Neural cell (in vitro differentiated cells): Measurements from ENCODE around the gene NLRP3. TPM values are rescaled to one million over a fixed set of nuclear protein-coding genes. Genes with fewer than 3 reads are reported as not detected.

Experiments used
- H2AFZ ChIP-seq: fragments of 200-600, 300-800 bp; sonication (generic), shearing (Covaris generic); 2 replicates; pipeline ENCODE4 v1.6.0; 2014; ENCODE audit warnings: low read depth, mild to moderate bottlenecking, antibody characterized with exemption, low read length, moderate library complexity
- H3F3A ChIP-seq: fragments of 200-600 bp; shearing (Covaris generic); 2 replicates; pipeline ENCODE4 v1.6.1; 2016; ENCODE audit warnings: mild to moderate bottlenecking, moderate library complexity, mixed read lengths, antibody characterized with exemption, low read length; ENCODE audit not compliant: insufficient read depth, poor library complexity, severe bottlenecking
- H3K27ac ChIP-seq: fragments of 200-600, 300-800 bp; sonication (generic), shearing (Covaris generic); 2 replicates; pipeline ENCODE4 v1.5.1; 2014; ENCODE audit warnings: mild to moderate bottlenecking, low read length, moderate library complexity
- H3K27me3 ChIP-seq: fragments of 300-800, 200-600 bp; sonication (generic), shearing (Covaris generic); 2 replicates; pipeline ENCODE4 v1.6.0; 2014; ENCODE audit warnings: mild to moderate bottlenecking, low read depth, low read length, moderate library complexity; ENCODE audit not compliant: insufficient read depth
- H3K36me3 ChIP-seq: fragments of 300-800, 200-600 bp; sonication (generic), shearing (Covaris generic); 2 replicates; pipeline ENCODE4 v1.5.1; 2014; ENCODE audit warnings: mild to moderate bottlenecking, antibody characterized with exemption, low read length, moderate library complexity; ENCODE audit not compliant: insufficient read depth
- H3K4me2 ChIP-seq: fragments of 300-800, 200-600 bp; sonication (generic), shearing (Covaris generic); 2 replicates; pipeline ENCODE4 v1.6.0; 2014; ENCODE audit warnings: mild to moderate bottlenecking, low read length
- H3K4me3 ChIP-seq: fragments of 300-800, 200-600 bp; sonication (generic), shearing (Covaris generic); 2 replicates; pipeline ENCODE4 v1.5.1; 2014; ENCODE audit warnings: mild to moderate bottlenecking, low read length, moderate library complexity
- H3K79me2 ChIP-seq: fragments of 200-600 bp; shearing (Covaris generic); replicated peaks from 2 replicates; pipeline ENCODE4 v1.6.0; 2014; ENCODE audit warnings: mild to moderate bottlenecking, low read length, moderate library complexity; ENCODE audit not compliant: insufficient read depth
- H3K9ac ChIP-seq: fragments of 300-800, 200-600 bp; sonication (generic), shearing (Covaris generic); 2 replicates; pipeline ENCODE4 v1.6.1; 2016; ENCODE audit warnings: mild to moderate bottlenecking, low read length, mixed read lengths
- H3K9me2 ChIP-seq: fragments of 200-600 bp; shearing (Covaris generic); 2 replicates; pipeline ENCODE4 v1.6.1; 2016; ENCODE audit warnings: mild to moderate bottlenecking, low read length, mixed read lengths; ENCODE audit not compliant: insufficient read depth
- H3K9me3 ChIP-seq: fragments of 200-600, 300-800 bp; sonication (generic), shearing (Covaris generic); 2 replicates; pipeline ENCODE4 v1.6.1; 2016; ENCODE audit warnings: mild to moderate bottlenecking, mixed run types, low read length, moderate library complexity, mixed read lengths
- H4K20me1 ChIP-seq: fragments of 200-600 bp; shearing (Covaris generic); 2 replicates; pipeline ENCODE4 v1.6.1; 2016; ENCODE audit warnings: mild to moderate bottlenecking, mixed run types; ENCODE audit not compliant: insufficient read depth
- CTCF ChIP-seq: fragments of 450-650 bp; IDR thresholded peaks from 2 replicates; pipeline ENCODE4 v1.5.1; 2014; ENCODE audit warnings: antibody characterized with exemption, mild to moderate bottlenecking, moderate library complexity; ENCODE audit not compliant: poor library complexity, severe bottlenecking
- EP300 ChIP-seq: fragments of 450-650 bp; conservative IDR thresholded peaks from 2 replicates; pipeline ENCODE4 v1.6.1; 2014; ENCODE audit warnings: antibody characterized with exemption, mild to moderate bottlenecking, moderate library complexity; ENCODE audit not compliant: poor library complexity, severe bottlenecking
- EZH2 ChIP-seq: fragments of 200-600, 300-800 bp; shearing (Covaris generic), sonication (generic); IDR thresholded peaks from 2 replicates; pipeline ENCODE4 v1.6.1; 2014; ENCODE audit warnings: antibody characterized with exemption, low read length, borderline replicate concordance, mild to moderate bottlenecking; ENCODE audit not compliant: insufficient read depth, poor library complexity, severe bottlenecking
- MXI1 ChIP-seq: fragments of 450-650 bp; conservative IDR thresholded peaks from 2 replicates; pipeline ENCODE4 v1.6.1; 2014; ENCODE audit warnings: antibody characterized with exemption, mild to moderate bottlenecking; ENCODE audit not compliant: poor library complexity, severe bottlenecking
- POLR2AphosphoS5 ChIP-seq: IDR thresholded peaks from 2 replicates; pipeline ENCODE4 v1.6.1; 2012
- RAD21 ChIP-seq: fragments of 450-650 bp; conservative IDR thresholded peaks from 2 replicates; pipeline ENCODE4 v1.6.1; 2014; ENCODE audit warnings: antibody characterized with exemption, mild to moderate bottlenecking, moderate library complexity
- REST ChIP-seq: IDR thresholded peaks from 2 replicates; pipeline ENCODE4 v1.6.1; 2012; ENCODE audit warnings: borderline replicate concordance
- SMC3 ChIP-seq: fragments of 450-650 bp; conservative IDR thresholded peaks from 2 replicates; pipeline ENCODE4 v1.6.1; 2014; ENCODE audit warnings: antibody characterized with exemption, mild to moderate bottlenecking, moderate library complexity; ENCODE audit not compliant: poor library complexity
- TAF1 ChIP-seq: IDR thresholded peaks from 2 replicates; pipeline ENCODE4 v1.6.1; 2012; ENCODE audit warnings: low read depth
- polyA plus RNA-seq: library from polyadenylated mRNA; depleted of rRNA; stranded (reverse); fragments of >200 nt; gene quantifications from 2 replicates; pipeline ENCODE4 v1.2.3, GENCODE V29; 2014

The NLRP3 gene
- polyA plus RNA-seq, 1 donor from 2014 or later = 0.36 TPM

- Histone ChIP-seq H3K79me2 (no peaks in the 10 kb centered on the region), H3K4me2 (no peak overlapping the region), H3K36me3 (no peaks in the 10 kb centered on the region), H3K4me3 (no peak overlapping the region), H4K20me1 (no peaks in the 10 kb centered on the region), H3K9ac (no peak overlapping the region), H3K9me3 (no peaks in the 10 kb centered on the region), H3K9me2 (no peaks in the 10 kb centered on the region), H2AFZ (no peak overlapping the region), H3K27me3 (no peaks in the 10 kb centered on the region), H3F3A (no peaks in the 10 kb centered on the region), H3K27ac (no peak overlapping the region)
- TF ChIP-seq RAD21 (no peak), MXI1 (no peak), TAF1 (no peak), EZH2 (no peak), EP300 (no peak), POLR2AphosphoS5 (no peak), REST (no peak), SMC3 (no peak), CTCF (no peak)
These were observed 13.8 kb upstream of the NLRP3 start for GRCh38 chr1:247402120-247402675.

DNA sequence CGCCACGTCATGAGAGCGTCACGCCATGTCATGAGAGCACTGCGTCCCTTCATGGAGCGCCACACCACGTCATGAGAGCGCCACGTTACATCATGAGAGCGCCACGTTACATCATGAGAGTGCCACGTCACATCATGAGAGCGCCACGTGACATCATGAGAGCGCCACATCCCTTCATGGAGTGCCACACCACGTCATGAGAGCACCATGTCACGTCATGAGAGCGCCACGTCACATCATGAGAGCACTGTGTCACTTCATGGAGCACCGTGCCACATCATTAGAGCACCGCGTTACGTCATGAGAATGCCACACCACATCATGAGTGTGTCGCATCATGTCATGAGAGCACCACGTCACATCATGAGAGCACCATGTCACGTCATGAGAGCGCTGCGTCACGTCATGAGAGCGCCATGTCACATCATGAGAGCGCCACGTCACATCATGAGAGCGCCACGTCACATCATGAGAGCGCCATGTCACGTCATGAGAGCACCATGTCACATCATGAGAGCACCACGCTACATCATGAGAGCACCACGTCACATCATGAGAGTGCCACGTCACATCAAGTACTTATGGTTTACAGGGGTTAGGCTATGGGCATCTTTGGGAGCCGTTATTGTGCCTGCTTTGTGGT is 9.8 kb upstream of the NLRP3 start:
- no peak for TF ChIP-seq EZH2
- TF ChIP-seq TAF1 = no peak
- no peak for TF ChIP-seq SMC3
- no peak for TF ChIP-seq EP300
- no peak for TF ChIP-seq POLR2AphosphoS5
- TF ChIP-seq MXI1 = no peak
- H3K4me3 ChIP-seq = no peak overlapping the region
- H3K79me2 ChIP-seq = no peaks in the 10 kb centered on the region
- H4K20me1 ChIP-seq = no peaks in the 10 kb centered on the region
- H3K4me2 ChIP-seq = no peak overlapping the region
- H3K27ac ChIP-seq = no peak overlapping the region
- H3K9me3 ChIP-seq = no peaks in the 10 kb centered on the region
- no peak overlapping the region for H3K9ac ChIP-seq
- no peak overlapping the region for H2AFZ ChIP-seq
- no peaks in the 10 kb centered on the region for H3K27me3 ChIP-seq
- H3K9me2 ChIP-seq = no peaks in the 10 kb centered on the region
- H3K36me3 ChIP-seq = no peaks in the 10 kb centered on the region
- H3F3A ChIP-seq = no peaks in the 10 kb centered on the region
